NOMO-1 (cell line): ENCODE results near the gene RNF130.

Source experiments
- DNase-seq, 2 experiments: peaks; one replicate each; lab custom pipeline; 2025; ENCODE audit not compliant: unreplicated experiment in 2 of 2; lab: John Stamatoyannopoulos, UW

The RNF130 gene

GRCh38 chr5:180086816-180087399 is 15.3 kb upstream of the RNF130 start:
- no peak for DNase-seq

GRCh38 chr5:180085837-180086236 is 14.3 kb upstream of the RNF130 start:
- no peak for DNase-seq

DNA sequence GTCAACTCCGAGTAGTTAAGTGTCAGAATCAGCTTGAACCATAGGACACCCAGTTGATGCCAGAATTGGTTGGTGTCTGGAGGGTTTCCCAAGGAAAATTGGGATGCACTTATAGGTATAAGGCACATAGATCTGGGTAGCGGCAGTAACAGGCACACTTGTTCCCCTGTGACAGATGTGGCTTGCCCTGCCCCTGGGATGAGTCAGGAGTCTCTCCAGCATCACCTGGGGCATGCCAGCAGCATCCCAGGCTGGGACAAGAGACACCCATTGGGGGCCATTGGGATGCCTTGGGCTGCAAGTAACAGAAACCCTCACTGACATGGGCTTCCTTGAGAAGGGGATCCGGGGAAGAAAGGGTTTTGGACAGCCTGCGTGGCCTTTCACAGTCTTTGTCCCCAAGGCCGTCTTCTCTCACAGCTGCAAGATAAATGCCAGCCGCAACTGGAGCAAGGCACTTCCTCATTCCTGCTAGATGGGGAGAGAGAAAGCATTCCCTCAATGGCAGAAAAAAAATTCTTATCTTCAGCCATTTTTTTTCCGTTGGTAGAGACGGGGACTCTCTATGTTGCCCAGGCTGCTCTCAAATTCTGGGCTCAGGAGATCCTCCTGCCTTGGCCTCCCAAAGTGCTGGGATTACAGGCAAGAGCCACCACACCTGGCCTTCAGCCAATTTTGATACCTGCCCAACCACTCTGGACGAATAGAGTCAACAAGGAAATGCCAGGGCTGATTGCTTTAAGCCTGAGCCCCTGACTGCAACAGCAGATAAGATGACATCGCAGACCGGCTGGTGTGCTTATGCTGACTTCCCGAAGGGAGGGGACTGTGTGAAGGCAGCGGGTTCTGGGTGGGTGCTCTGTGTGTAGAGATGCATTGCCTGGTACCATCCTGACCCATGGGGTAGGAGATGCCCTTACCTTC is 13.3 kb upstream of the RNF130 start:
- DNase-seq: peak; percentile 18 to 61

DNA sequence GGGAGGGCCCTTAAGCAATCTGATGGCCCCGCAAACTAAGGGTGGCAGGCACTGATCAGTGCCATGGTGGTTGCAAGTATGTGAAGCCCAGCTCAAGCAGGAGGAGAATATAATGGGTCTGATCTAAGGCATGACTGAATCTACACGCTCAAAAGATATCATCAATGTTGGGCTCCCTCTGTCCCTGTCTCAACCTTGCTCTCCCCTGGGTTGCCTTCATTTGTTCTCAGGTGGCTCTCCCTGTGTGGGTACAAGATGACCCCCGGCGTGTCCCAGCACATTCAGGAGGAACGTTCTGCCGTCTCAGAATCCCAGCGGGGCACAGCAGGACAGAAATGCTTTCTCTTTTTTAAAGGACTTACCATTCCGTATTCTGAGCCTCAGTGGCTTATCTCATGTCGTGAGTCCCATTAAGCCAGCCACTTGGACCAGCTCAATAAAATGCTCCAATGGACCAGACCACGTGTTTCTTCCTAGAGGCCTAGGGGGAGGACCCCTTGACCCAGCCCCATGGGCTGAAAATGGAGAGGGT is 12.0 kb upstream of the RNF130 start:
- no peak for DNase-seq

GRCh38 chr5:180082633-180083420 is 11.3 kb upstream of the RNF130 start:
- no peak for DNase-seq

- DNase-seq: no peak
Observed at GRCh38 chr5:180081481-180081880, 9.9 kb upstream of the RNF130 start.

DNA sequence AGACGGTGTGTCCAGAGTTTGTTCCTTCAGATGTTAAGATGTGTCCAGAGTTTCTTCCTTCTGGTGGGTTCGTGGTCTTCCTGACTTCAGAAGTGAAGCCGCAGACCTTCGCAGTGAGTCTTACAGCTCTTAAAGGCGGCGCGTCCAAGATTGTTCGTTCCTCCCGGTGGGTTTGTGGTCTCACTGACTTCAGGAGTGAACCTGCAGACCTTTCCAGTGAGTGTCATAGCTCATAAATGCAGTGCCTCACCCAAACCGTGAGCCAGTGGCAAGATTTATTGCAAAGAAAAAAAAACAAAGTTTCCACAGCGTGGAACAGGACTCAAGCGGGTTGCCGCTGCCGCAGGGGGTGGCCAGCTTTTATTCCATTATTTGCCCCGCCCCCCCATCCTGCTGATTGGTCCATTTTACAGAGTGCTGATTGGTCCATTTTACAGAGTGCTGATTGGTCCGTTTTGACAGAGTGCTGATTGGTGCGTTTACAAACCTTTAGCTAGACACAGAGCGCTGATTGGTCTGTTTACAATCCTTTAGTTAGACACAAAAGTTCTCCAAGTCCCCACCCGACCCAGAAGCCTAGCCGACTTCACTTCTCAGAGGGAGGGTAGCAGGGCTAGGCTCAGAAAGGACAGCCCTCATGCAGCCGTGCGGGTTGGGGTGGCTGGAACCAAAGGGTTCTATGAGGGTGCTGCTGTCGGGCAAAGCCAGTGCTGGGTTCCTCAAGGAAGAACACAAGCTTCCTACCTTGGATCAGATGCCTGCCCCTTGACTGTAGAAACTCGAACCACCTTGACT is 9.1 kb upstream of the RNF130 start:
- DNase-seq: no peak

DNA sequence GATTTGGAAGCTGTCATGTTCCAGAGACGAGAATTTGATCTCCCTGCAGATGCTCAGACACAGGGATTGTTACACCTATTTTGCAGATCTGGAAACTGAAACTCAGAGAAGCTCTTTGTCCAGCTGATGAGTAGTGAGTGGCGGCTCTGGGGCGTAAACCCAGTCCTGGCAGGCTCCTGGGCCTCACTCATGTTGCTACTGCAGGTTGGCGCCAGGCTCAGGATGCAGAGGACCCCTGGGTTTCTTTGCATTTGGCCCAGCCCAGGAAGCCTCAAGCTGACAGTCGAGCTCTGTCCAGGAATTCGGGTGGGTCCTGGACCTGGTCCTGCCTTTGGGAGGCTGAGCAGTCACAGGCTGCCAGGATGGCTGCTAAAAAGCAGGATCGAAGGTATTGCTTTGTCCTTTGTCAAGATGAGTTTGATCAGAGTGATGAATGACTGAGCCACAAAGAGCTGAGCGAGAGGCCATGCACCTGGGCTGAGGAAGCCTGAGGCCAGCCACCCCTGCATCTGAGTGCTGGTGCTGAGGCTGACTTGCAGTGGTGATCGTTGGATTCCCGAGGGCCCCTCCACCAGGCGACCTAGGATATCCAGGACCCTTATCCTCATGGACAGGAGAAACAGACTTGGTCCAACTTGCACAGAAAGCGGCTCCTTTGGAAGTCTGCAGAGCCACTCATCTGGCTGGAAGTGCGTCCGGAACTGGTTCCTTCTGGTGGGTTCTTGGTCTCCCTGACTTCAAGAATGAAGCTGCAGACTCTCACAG is 8.3 kb upstream of the RNF130 start:
- no peak for DNase-seq

DNA sequence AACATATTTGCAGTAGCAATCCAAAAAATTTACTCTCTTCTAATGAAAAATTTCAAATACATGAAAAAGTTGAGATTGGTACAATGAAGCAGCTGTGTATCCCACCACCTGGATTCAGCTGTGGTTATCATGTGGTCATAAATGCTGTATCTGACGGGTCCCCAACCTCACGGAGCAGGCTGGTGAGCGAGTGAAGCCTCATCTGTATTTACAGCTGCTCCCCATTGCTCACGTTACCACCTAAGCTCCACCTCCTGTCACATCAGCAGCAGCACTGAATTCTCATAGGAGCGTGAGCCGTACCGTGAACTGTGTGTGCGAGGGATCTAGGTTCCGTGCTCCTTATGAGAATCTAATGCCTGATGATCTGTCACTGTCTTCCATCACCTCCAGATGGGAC is 6.8 kb upstream of the RNF130 start:
- DNase-seq: no peak

- DNase-seq: no peak
Observed at GRCh38 chr5:180077594-180078284, 6.2 kb upstream of the RNF130 start.

DNA sequence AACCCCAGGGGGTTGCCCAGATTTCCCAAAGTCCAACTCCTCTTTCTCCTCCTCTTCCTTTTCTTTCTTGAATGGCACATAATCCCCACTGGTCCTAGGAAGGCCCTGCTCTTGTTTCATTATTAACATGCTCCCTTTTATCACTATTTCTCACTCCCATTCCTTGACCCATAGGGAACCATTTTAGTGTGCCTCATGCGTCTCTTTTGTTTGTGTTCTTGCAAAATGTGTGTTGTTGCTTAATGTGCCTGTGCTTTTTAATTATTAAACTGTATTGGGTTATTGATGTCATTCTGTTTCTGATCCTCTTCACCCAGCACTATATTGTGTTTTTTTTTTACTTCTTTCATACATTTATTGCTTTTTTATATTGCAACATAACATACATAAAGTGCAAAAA is 4.1 kb upstream of the RNF130 start:
- DNase-seq: no peak

DNA sequence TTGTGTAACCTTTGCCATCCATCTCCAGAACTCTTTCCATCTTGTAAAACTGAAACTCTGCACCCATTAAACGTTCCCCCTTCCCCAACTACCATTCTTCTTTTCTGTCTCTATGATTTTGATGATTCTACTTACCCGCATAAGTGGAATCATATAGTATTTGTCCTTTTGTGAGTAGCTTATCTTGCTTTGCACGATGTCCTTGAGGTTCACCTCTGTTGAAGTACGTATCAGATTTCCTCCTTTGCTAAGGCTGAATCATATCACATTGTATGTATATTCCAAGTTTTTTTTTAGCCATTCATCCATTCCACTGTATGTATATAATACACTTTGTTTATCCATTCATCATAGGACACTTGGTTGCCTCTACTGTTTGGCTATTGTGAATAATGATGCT is 2.9 kb upstream of the RNF130 start:
- DNase-seq: no peak

DNA sequence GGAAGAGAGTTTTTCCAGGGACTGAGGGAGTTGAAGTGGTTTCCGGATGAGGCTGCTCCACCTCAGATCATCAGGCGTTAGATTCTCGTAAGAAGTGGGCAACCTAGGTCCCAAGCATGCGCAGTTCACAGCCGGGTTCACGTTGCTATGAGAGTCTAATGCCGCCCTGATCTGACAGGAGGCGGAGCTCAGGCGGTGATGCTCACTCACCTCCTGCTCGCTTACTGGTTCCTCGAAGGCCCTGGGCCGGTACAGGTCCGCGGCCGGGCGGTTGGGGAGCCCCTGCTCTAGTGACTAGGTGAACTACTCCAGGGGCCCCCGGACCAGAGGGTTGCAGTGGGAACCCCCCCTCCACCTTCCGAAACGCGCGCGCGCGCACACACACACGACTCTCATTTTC is 997 bp upstream of the RNF130 start:
- no peak for DNase-seq

- no peak for DNase-seq
Observed at GRCh38 chr5:180072256-180072548, 643 bp upstream of the RNF130 start.

DNA sequence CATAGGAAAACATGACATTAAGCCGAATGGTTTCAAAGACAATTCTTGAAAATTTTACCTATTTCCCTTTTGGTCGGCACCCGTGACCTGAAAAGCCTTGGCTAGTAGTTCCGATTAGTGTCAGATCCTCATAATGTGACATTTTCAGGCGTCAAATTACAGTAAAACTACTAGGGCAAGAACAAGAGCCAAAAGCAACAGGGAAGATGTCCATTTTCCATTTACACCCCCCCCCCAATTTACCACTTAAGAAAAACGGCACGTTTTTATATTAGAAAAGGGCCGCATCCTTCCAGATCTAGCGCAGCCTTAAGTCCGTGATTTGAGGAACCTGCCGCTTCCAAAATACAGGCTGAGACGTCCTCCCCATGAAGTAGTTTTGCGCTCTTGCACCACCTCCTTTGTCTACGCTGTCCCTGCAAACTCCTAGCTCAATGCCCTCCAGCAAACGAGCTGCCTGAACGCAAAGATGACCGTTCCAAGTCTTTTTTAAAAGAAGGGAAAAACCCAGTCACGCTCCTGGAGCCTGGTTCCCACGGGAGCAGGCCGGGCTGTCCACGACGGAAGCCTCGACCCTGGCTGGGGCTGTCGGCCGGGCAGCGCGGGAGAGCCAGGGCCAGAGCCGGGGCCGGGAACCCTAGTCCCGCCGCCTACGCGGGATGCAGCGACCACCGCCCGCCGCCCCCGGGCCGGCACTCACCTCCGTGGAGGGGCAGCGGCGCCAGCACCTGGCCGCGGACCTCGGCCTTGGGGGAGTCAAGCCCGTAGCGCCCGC is 616 bp downstream of the RNF130 start:
- DNase-seq: peak; percentile 78 to 85

DNA sequence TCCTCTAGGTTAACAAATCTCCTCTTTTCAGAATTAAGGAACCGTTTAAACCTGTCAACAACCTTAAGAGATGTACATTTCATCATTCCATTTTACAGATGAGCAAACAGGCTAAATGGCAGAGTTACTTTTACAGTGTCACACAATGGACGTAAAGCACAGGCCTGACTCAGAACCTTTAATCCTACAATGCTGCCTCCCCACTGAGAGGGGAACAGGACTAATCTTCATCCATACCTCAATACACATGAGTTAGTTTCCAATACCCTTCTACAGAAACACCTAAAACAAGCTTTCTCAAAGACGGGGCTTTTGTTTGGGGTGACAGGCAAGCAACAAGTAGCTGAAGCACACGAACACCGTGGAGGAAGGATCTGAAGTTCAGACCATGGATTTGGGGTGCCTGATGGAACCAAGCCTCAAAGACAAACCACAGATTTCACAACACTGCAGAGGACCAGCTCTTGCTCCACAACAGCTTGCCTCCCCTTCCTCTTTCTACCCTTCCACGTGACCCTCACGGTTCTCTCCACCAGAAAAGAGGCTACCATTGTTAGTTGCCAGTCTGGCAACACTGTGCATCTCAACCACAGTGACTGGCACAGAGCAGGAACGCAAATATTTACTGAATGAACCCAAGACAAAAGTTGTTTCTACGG is 1.8 kb downstream of the RNF130 start:
- peak; percentile 88 to 98 for DNase-seq

GRCh38 chr5:180068519-180069090 is 3.0 kb downstream of the RNF130 start:
- DNase-seq: no peak

- DNase-seq: no peak
Observed at GRCh38 chr5:180067986-180068385, 3.6 kb downstream of the RNF130 start.
